ENCODE measurements around the gene S100A5. TPM values are rescaled to one million over a fixed set of nuclear protein-coding genes. Genes with fewer than 3 reads are reported as not detected.
A peak's percentile ranks its signal among the peaks of the same experiment; 100 is the strongest.
"Not testable (repeated sequence)": the region's sequence is repeated elsewhere in the genome, so short reads cannot be mapped to it uniquely, and the experiment has no call there.

Gene S100A5, protein sequence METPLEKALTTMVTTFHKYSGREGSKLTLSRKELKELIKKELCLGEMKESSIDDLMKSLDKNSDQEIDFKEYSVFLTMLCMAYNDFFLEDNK
- not detected for total RNA-seq

DNA sequence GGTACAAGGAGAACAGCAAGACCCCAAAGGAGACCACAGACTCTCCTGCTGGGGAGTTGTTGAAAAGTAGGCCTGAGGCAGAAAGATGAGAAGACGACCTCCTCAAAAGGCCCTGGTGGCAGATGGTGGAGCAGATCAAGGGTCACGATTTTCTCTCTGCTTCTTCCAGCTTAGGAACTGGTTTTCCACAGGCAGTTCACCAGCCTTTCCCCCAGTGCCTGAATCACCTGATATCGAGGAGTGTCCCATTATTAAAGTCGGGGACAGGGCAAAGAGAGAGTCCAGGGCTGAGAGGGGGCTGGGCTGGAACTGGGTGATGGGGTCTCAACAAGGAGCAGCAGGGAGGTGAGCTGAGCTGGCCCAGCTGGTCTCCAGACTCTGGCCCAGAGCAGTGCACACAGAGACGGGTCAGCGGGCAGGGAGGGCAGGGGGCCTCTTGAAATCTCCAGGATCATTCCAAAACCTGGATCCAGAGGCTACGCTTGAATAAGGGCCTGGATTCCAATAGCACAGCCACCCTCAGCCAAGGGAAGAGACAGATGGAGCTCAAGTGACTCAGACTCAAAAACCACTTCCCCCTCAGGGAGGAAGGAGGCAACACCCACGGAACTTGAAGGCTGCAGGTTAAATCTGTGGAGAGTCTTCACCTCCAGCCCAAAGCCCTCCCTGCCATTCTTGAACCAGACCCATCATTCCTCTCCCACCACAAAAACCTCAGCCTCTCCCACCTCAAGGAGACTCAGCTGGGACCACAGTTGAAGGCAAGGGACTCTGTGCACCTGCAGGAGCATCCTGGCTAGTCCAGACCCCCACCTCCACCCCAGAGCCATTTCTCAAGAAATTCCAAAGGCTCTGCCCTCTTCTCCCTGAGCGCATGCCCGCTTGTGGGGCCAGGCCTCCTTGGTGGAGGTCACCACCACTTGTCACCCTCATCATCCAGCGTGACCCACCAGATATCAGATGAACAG lies at the start of gene S100A5:
Gene S100A5 (minus strand): TSS at position 541 of the 968 bp plus-strand sequence. CDS start 743 bp downstream, outside the sequence.
- Histone ChIP-seq H3K27me3 (no peaks in the 10 kb centered on the region), H3K36me3 (no peaks in the 10 kb centered on the region), H3K4me3 (no peak within 1 kb of the TSS), H3K27ac (peak within 1 kb of the TSS; percentile 62 to 94), H3K4me1 (peaks cover 6 to 30% of the 10 kb centered on the region in 2 donors), H3K9me3 (no peaks in the 10 kb centered on the region)
- DNase-seq (ENCODE audit: low spot score in 2 of 2): no peak
- intact Hi-C loops (cut with DNase I; ENCODE audit: low total_unique reads): no loop called here
- TF ChIP-seq POLR2A (IDR thresholded peaks at IDR 0.05): no peak
- TF ChIP-seq CTCF (IDR thresholded peaks at IDR 0.05): no peak
- no peak for TF ChIP-seq POLR2AphosphoS5 (IDR thresholded peaks at IDR 0.05)

DNA sequence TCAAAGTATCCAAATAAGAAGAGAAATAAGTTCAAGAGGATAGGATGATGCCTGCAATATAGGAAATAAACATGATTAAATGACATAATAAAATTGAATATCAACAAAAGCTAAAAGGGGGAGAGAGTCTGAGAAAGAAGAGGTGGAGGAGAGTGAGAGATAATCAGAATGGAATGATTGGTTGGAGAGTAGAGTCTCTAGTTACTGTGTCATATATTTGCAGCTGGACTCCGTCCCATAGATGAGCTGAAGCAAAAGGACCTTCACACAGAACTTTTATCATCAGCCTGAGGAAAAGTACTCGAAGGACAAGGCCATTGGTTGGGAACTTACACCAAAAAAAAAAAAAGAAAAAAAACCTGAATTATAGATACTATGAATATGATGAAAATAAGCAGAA lies 47.7 kb upstream of the S100A5 start:
- Histone ChIP-seq H3K4me3 (no peak overlapping the region), H3K9me3 (no peaks in the 10 kb centered on the region), H3K36me3 (no peaks in the 10 kb centered on the region), H3K27me3 (no peaks in the 10 kb centered on the region), H3K27ac (no peak overlapping the region), H3K4me1 (no peaks in the 10 kb centered on the region)
- intact Hi-C loops (cut with DNase I; ENCODE audit: low total_unique reads): no loop called here
- TF ChIP-seq POLR2A (IDR thresholded peaks at IDR 0.05): no peak
- no peak for TF ChIP-seq CTCF (IDR thresholded peaks at IDR 0.05)
- no peak for TF ChIP-seq POLR2AphosphoS5 (IDR thresholded peaks at IDR 0.05)
- no peak for DNase-seq (ENCODE audit: low spot score in 2 of 2)

DNA sequence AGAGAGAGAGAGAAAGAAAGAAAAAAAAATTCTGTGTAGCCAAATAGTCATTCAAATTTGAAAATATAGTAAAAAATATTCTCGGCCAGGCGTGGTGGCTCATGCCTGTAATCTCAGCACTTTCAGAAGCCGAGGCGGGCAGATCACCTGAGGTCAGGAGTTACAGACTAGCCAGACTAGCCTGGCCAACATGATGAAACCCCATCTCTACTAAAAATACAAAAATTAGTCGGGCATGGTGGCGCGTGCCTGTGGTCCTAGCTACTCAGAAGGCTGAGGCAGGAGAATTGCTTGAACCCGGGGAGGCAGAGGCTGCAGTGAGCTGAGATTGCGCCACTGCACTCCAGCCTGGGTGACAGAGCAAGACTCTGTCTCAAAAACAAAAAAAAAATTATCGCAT lies 47.3 kb upstream of the S100A5 start:
- H3K27me3 ChIP-seq; DNase-seq (ENCODE audit: low spot score in 2 of 2); intact Hi-C loops (cut with DNase I; ENCODE audit: low total_unique reads); H3K4me3 ChIP-seq; H3K4me1 ChIP-seq; H3K9me3 ChIP-seq; H3K36me3 ChIP-seq; H3K27ac ChIP-seq: not testable (repeated sequence)

DNA sequence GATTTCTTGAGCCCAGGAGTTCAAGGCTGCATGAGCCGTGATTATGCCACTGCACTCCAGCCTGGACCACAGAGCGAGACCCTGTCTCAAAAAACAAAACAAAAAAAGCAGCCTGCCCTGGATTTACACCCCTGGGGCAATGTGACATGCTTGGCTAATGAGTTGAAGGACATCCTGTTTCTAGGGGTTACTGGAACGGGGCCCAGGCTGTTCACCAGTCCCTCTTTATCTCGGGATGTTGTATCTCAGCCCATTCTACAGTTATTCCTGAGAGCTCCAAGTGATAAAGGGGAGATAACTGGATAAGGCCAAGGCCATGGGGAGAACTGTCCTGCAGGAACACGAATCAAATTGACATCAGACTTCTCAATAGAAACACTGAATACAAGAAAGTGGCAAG lies 46.6 kb upstream of the S100A5 start:
- intact Hi-C loops (cut with DNase I; ENCODE audit: low total_unique reads): no loop called here
- Histone ChIP-seq H3K9me3 (no peaks in the 10 kb centered on the region), H3K27me3 (no peaks in the 10 kb centered on the region), H3K4me3 (no peak overlapping the region), H3K36me3 (no peaks in the 10 kb centered on the region), H3K27ac (no peak overlapping the region), H3K4me1 (no peaks in the 10 kb centered on the region)
- DNase-seq (ENCODE audit: low spot score in 2 of 2): no peak
- no peak for TF ChIP-seq POLR2AphosphoS5 (IDR thresholded peaks at IDR 0.05)
- no peak for TF ChIP-seq POLR2A (IDR thresholded peaks at IDR 0.05)
- TF ChIP-seq CTCF (IDR thresholded peaks at IDR 0.05): no peak

GRCh38 chr1:153586347-153586746 lies 45.6 kb upstream of the S100A5 start:
- Histone ChIP-seq H3K9me3 (no peaks in the 10 kb centered on the region), H3K27ac (no peak overlapping the region), H3K27me3 (no peaks in the 10 kb centered on the region), H3K4me1 (no peaks in the 10 kb centered on the region), H3K4me3 (no peak overlapping the region), H3K36me3 (no peaks in the 10 kb centered on the region)
- DNase-seq (ENCODE audit: low spot score in 2 of 2): no peak
- intact Hi-C loops (cut with DNase I; ENCODE audit: low total_unique reads): no loop called here
- TF ChIP-seq POLR2AphosphoS5 (IDR thresholded peaks at IDR 0.05) (no peak), POLR2A (IDR thresholded peaks at IDR 0.05) (no peak), CTCF (IDR thresholded peaks at IDR 0.05) (no peak)

Data from breast epithelium (tissue), 4 donors.